Neural cell (in vitro differentiated cells): Measurements from ENCODE around the gene TLE2.

Experiments used
- POLR2AphosphoS5 ChIP-seq: IDR thresholded peaks from 2 replicates; pipeline ENCODE4 v1.6.1; 2012
- TAF1 ChIP-seq: IDR thresholded peaks from 2 replicates; pipeline ENCODE4 v1.6.1; 2012; ENCODE audit warnings: low read depth
- TF ChIP-seq, protein P1 (sequence below): fragments of 450-650 bp; IDR thresholded peaks from 2 replicates; pipeline ENCODE4 v1.5.1; 2014; ENCODE audit warnings: antibody characterized with exemption, mild to moderate bottlenecking, moderate library complexity; ENCODE audit not compliant: poor library complexity, severe bottlenecking

DNA sequence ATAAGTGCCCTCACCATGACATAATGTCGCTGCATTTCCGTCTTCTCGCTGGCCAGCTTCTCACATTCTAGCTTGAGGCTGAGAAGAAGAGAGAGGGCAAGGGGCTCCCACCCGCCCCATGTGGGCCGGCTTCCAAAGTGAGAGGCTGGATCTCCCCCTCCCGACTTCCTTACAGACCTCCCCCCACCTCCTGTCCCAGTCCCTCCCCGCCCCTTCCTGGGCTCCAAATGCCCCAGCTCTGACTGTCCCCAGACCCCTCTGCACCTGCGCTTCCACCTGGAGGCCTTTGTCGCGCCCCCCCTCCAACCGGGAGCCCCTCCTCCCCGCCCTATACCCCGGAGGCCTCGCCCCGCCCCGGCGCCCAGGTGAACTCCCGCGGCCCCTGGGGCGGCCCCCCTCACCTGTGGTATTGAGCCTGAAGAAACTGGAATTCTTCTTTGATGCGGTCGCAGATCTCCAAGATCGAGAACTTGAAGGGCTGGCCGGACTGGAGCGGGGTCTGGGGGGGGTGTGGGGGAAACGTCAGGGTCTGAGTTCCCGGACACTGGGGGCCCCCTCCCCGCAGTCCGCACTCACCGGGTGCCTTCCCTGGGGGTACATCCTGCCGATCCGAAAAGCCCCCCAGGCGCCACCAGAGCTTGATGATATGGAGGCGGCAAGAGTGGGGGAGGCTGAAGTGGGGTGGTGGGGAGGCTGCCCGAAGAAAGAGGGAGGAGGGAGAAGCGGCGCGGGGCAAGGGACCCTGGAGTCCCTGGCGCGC lies 595 bp downstream of the TLE2 start:
- TF ChIP-seq, protein P1, sequence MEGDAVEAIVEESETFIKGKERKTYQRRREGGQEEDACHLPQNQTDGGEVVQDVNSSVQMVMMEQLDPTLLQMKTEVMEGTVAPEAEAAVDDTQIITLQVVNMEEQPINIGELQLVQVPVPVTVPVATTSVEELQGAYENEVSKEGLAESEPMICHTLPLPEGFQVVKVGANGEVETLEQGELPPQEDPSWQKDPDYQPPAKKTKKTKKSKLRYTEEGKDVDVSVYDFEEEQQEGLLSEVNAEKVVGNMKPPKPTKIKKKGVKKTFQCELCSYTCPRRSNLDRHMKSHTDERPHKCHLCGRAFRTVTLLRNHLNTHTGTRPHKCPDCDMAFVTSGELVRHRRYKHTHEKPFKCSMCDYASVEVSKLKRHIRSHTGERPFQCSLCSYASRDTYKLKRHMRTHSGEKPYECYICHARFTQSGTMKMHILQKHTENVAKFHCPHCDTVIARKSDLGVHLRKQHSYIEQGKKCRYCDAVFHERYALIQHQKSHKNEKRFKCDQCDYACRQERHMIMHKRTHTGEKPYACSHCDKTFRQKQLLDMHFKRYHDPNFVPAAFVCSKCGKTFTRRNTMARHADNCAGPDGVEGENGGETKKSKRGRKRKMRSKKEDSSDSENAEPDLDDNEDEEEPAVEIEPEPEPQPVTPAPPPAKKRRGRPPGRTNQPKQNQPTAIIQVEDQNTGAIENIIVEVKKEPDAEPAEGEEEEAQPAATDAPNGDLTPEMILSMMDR: no peak
- TF ChIP-seq POLR2AphosphoS5: no peak
- no peak for TF ChIP-seq TAF1
